M059J (cell line): ENCODE results near the gene OSBPL2. TPM values are rescaled to one million over a fixed set of nuclear protein-coding genes. Genes with fewer than 3 reads are reported as not detected.

ENCODE experiments used
- DNase-seq: peaks from one replicate; pipeline ENCODE4 v3.0.0-alpha.2; 2012; ENCODE audit warnings: low read depth
- total RNA-seq: library from RNA; depleted of rRNA; stranded (reverse); fragments of >200 nt; shearing (Covaris generic); gene quantifications from 2 replicates; pipeline ENCODE4 v1.2.3, GENCODE V29; 2014; rRNA removed

Gene OSBPL2
- total RNA-seq, 1 experiment from 2014 or later, result 29.2 TPM

- DNase-seq, result no peak
Measured at GRCh38 chr20:62339647-62340062, 101.3 kb downstream of the OSBPL2 start.

DNA sequence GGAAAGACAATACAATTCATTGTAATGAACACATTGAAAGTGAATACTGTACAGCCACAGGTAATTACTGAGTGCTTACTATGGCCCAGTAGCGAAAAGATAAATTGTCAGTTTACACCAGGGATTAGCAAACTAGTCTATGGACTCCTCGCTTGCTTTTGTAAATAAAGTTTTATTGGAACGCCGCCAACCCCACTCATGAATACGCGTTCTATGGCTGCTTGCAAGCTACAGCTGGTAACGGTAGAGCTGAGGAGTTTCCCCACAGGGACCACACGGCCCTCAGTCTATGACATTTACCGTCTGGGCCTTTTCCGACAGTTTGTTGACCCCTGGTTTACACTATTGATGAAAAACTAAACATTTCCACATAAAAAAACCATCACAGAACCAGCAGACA, 104.6 kb downstream of the OSBPL2 start:
- no peak for DNase-seq

DNA sequence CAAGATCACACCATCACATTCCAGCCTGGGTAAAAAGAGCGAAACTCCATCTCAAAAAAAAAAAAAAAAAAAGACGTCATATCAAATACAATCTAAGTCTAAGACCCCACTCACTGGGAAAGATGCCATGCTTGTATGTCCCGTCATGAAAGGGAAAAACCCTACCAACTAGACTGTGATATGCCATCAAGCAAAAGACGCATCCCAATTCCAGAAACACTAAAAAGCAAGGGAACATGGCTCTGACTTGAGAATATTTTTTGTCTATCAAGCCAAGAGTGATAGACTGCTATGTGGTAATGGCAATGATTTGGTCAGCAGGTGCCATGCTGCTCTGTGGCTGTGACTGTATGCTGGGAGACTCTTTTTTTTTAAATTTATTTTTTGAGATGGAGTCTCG, 105.8 kb downstream of the OSBPL2 start:
- no peak for DNase-seq

GRCh38 chr20:62344782-62345181, 106.5 kb downstream of the OSBPL2 start:
- peak; percentile 95 for DNase-seq

Other genes with a start within 250 kb of the OSBPL2 start
- gene TAF4, start 172.6 kb upstream of the OSBPL2 start, total RNA-seq, result 11.7 and 12.4 TPM in 2 replicates
- gene LSM14B, start 116.0 kb upstream of the OSBPL2 start, total RNA-seq, result 46.5 and 60.4 TPM in 2 replicates
- gene PSMA7, start 95.1 kb upstream of the OSBPL2 start, total RNA-seq, result 881 and 940 TPM in 2 replicates
- gene SS18L1, start 94.8 kb upstream of the OSBPL2 start, total RNA-seq, result 7.8 and 15.1 TPM in 2 replicates
- 19.9 and 46.4 TPM in 2 replicates for gene MTG2, start 55.5 kb upstream of the OSBPL2 start, total RNA-seq
- not detected in 2 replicates for gene HRH3, start 18.2 kb upstream of the OSBPL2 start, total RNA-seq
- gene ADRM1, start 64.5 kb downstream of the OSBPL2 start, total RNA-seq, result 235 and 272 TPM in 2 replicates
- 5.6 and 29.7 TPM in 2 replicates for gene LAMA5, start 128.8 kb downstream of the OSBPL2 start, total RNA-seq
- gene RPS21, start 148.6 kb downstream of the OSBPL2 start, total RNA-seq, result 1,541 and 2,007 TPM in 2 replicates
- 10.0 and 19.9 TPM in 2 replicates for gene CABLES2, start 168.8 kb downstream of the OSBPL2 start, total RNA-seq
- not detected in 2 replicates for gene RBBP8NL, start 189.0 kb downstream of the OSBPL2 start, total RNA-seq
- not detected in 2 replicates for gene GATA5, start 237.5 kb downstream of the OSBPL2 start, total RNA-seq